Astrocyte of the cerebellum (primary cell): Measurements from ENCODE around the gene MTMR10.

Experiments used
- DNase-seq: peaks from one replicate; pipeline ENCODE4 v3.0.0-alpha.2; 2011; ENCODE audit warnings: low read depth
- H3K4me3 ChIP-seq: 2 replicates; pipeline ENCODE4 v1.5.1; 2011; ENCODE audit warnings: mild to moderate bottlenecking, low read depth, low read length, moderate library complexity
- in situ Hi-C: cut with HindIII; loops from 2 replicates; pipeline ENCODE4 v1.10.0; 2017; ENCODE audit warnings: low sequenced_read_pairs
- TF ChIP-seq, protein P1 (sequence below): IDR thresholded peaks from 2 replicates; pipeline ENCODE4 v1.5.1; 2012; ENCODE audit warnings: low read length, low read depth, moderate library complexity, mild to moderate bottlenecking; ENCODE audit errors: missing control alignments

The MTMR10 gene

GRCh38 chr15:30973379-30973778 lies 18.0 kb downstream of the MTMR10 start:
- in situ Hi-C loops, result loop anchor here (5.0 kb wide), 1 partner anchor 71 kb away; the partner anchor contains the start of gene FAN1
- no peak overlapping the region for H3K4me3 ChIP-seq
- TF ChIP-seq, protein P1, sequence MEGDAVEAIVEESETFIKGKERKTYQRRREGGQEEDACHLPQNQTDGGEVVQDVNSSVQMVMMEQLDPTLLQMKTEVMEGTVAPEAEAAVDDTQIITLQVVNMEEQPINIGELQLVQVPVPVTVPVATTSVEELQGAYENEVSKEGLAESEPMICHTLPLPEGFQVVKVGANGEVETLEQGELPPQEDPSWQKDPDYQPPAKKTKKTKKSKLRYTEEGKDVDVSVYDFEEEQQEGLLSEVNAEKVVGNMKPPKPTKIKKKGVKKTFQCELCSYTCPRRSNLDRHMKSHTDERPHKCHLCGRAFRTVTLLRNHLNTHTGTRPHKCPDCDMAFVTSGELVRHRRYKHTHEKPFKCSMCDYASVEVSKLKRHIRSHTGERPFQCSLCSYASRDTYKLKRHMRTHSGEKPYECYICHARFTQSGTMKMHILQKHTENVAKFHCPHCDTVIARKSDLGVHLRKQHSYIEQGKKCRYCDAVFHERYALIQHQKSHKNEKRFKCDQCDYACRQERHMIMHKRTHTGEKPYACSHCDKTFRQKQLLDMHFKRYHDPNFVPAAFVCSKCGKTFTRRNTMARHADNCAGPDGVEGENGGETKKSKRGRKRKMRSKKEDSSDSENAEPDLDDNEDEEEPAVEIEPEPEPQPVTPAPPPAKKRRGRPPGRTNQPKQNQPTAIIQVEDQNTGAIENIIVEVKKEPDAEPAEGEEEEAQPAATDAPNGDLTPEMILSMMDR, result no peak
- DNase-seq, result no peak

DNA sequence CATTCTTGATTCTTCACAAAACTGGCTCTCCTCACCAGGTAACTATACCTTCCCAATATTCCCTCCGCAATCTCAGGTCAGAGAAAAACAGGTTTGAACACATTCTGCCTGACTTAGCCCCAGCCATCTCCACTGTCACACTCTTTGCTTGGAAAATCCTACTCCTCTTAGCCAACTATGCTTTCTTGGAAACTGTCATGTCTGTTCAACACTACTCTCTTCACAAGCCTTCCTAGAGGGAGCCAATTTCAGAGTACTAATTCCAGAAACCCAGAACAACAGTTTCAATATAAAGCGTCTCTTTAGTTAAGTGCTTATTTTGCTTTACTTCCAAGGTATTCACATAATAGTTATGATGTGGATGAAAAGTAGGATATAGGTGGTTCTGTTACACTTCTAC lies 21.7 kb downstream of the MTMR10 start:
- TF ChIP-seq, protein P1, result no peak
- no peak overlapping the region for H3K4me3 ChIP-seq
- in situ Hi-C loops, result loop anchor here (5.0 kb wide), 1 partner anchor 67 kb away; the partner anchor contains the start of gene FAN1
- DNase-seq, result no peak

DNA sequence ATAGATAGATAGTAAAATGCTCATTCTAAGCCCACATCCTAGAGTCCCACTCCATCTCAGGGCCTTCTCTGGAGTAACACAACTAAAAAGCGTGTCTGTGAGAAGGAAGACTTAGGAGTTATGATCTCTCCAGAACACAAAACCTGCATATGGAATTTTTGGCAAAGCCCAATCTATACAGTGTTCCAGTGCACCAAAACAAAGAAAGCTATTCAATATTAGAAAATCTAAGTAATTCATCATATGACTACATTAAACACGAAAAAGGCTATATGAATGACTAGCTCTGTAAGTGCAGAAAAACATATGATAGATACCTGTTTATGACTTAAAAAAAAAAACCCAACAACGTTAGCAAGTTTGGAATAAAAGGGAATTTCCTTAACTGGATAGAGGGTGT lies 27.7 kb downstream of the MTMR10 start:
- in situ Hi-C loops, result no loop called here
- no peak for DNase-seq
- TF ChIP-seq, protein P1, result no peak
- H3K4me3 ChIP-seq, result no peak overlapping the region

DNA sequence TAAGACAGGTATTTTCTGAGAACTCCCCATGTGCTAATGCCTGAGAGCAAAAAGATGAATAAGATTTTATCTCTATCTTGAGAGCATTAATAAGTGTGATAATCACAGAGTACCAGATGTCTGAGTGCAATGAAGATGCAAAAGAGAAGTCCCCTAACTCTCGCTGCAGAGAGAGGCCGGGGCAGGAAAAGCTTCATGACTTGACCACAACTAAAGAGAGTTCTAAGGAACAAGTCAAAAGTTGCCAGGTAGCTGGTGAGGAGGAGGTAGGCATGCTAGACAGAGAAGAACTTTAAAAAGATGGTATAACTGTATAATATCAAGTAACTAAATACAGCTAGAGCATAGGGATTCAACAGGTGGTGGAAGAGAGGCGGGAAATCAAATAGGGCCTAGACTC lies 28.8 kb downstream of the MTMR10 start:
- no peak for DNase-seq
- H3K4me3 ChIP-seq, result no peak overlapping the region
- in situ Hi-C loops, result no loop called here
- TF ChIP-seq, protein P1, result no peak

DNA sequence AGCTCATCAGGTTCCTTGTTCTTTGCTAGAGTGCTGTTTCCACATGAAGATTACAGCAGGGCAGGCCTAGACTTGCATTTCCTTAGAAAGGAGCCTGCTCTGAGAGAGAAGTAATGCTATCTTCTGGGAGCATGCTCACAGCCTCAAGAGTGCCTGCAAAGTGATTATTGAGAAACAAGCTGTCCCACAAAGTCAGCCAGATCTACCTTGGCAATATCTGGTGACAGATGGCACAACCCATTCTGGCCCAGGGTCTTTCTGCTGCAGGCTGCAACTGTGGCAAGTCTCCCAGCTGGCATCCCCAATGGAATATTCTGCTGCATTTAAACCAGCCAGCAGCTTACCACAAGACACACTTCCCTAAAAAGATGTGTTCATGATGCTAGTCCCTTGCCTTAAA lies 29.3 kb downstream of the MTMR10 start:
- in situ Hi-C loops, result no loop called here
- TF ChIP-seq, protein P1, result no peak
- no peak overlapping the region for H3K4me3 ChIP-seq
- no peak for DNase-seq

DNA sequence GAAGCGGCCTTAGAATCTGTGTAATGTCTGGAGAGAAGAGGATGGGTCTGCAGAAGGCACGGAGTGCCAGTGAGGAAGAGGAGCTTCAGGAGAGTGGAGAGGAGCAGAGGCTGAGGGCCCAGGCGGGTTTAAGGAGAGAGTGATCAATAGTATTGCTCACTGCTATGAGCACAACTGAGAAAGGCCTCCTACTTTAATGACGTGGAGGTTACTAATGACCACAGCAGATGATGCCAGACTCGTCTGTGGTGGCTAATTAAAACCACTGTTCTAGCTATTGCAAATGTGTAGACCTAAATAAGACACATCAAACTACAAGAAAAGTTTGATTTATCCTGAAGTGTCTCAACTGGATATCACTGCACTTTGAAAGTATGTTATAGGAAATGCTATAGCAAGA lies 33.2 kb downstream of the MTMR10 start:
- no peak overlapping the region for H3K4me3 ChIP-seq
- in situ Hi-C loops, result no loop called here
- no peak for DNase-seq
- TF ChIP-seq, protein P1, result no peak
